Keratinocyte (primary cell): Measurements from ENCODE around the gene C12orf75. TPM values are rescaled to one million over a fixed set of nuclear protein-coding genes. Genes with fewer than 3 reads are reported as not detected.

Experiments
- DNase-seq: peaks from one replicate; pipeline ENCODE4 v3.0.0-alpha.2; 2011; ENCODE audit warnings: low read depth, missing footprints, low spot score
- FAIRE-seq: peaks from 2 replicates; lab custom pipeline; 2011; peaks lifted over from hg19 to GRCh38; lab: Jason Lieb, UNC
- H2AFZ ChIP-seq: 2 replicates; pipeline ENCODE4 v1.6.0; 2012; ENCODE audit warnings: low read length, control low read depth, inconsistent platforms; ENCODE audit not compliant: control insufficient read depth
- H3K27ac ChIP-seq: 2 replicates; pipeline ENCODE4 v1.5.1; 2011; ENCODE audit warnings: low read length; ENCODE audit not compliant: control insufficient read depth, insufficient read depth
- H3K27me3 ChIP-seq: 3 replicates; pipeline ENCODE4 v1.6.0; 2011; ENCODE audit warnings: low read length; ENCODE audit not compliant: control insufficient read depth, insufficient read depth; ENCODE audit errors: extremely low read depth
- H3K36me3 ChIP-seq, 2 experiments: 2 replicates in 1 of 2; 3 replicates in 1 of 2; pipeline ENCODE4 v1.5.1; 2011; ENCODE audit warnings: low read length in 2 of 2, mild to moderate bottlenecking in 1 of 2; ENCODE audit not compliant: control insufficient read depth in 2 of 2, insufficient read depth in 2 of 2; ENCODE audit errors: extremely low read depth in 1 of 2
- H3K4me1 ChIP-seq: 3 replicates; pipeline ENCODE4 v1.5.1; 2011; ENCODE audit warnings: low read length; ENCODE audit not compliant: control insufficient read depth, insufficient read depth; ENCODE audit errors: extremely low read depth
- H3K4me2 ChIP-seq: 3 replicates; pipeline ENCODE4 v1.6.0; 2011; ENCODE audit warnings: low read depth, low read length; ENCODE audit not compliant: control insufficient read depth, insufficient read depth; ENCODE audit errors: extremely low read depth
- H3K4me3 ChIP-seq, 3 experiments: fragments of 200-600 bp in 1 of 3; sonication (generic) in 1 of 3; 2 replicates in 2 of 3; 3 replicates in 1 of 3; pipeline ENCODE4 v1.5.1; 2011 to 2016; ENCODE audit warnings: low read length in 3 of 3, mild to moderate bottlenecking in 3 of 3, control low read depth in 2 of 3, inconsistent platforms in 1 of 3, low read depth in 1 of 3, mixed read lengths in 1 of 3, mixed run types in 1 of 3, moderate library complexity in 1 of 3; ENCODE audit not compliant: control insufficient read depth in 2 of 3, insufficient read depth in 2 of 3; ENCODE audit errors: extremely low read depth in 1 of 3
- H3K79me2 ChIP-seq: 2 replicates; pipeline ENCODE4 v1.6.0; 2012; ENCODE audit warnings: low read length; ENCODE audit not compliant: control insufficient read depth, insufficient read depth
- H3K9ac ChIP-seq: 3 replicates; pipeline ENCODE4 v1.6.0; 2011; ENCODE audit warnings: low read length; ENCODE audit not compliant: control insufficient read depth, insufficient read depth; ENCODE audit errors: extremely low read depth
- H3K9me1 ChIP-seq: 3 replicates; pipeline ENCODE4 v1.6.0; 2011; ENCODE audit warnings: low read length; ENCODE audit not compliant: control insufficient read depth, insufficient read depth; ENCODE audit errors: extremely low read depth
- H3K9me3 ChIP-seq: 2 replicates; pipeline ENCODE4 v1.5.1; 2012; ENCODE audit warnings: low read depth, low read length; ENCODE audit not compliant: control insufficient read depth
- H4K20me1 ChIP-seq: 3 replicates; pipeline ENCODE4 v1.6.0; 2011; ENCODE audit warnings: low read length; ENCODE audit not compliant: control insufficient read depth, insufficient read depth; ENCODE audit errors: extremely low read depth
- CTCF ChIP-seq, 3 experiments: IDR thresholded peaks in 1 of 3; conservative IDR thresholded peaks in 1 of 3; optimal IDR thresholded peaks in 1 of 3; 2 replicates in 2 of 3; 3 replicates in 1 of 3; pipeline versions ENCODE3 to v1.5.1; 2011; ENCODE audit warnings: low read length in 3 of 3, mild to moderate bottlenecking in 3 of 3, moderate library complexity in 2 of 3, control low read depth in 1 of 3, inconsistent platforms in 1 of 3; ENCODE audit not compliant: insufficient read depth in 2 of 3; ENCODE audit errors: extremely low read depth in 1 of 3
- EZH2 ChIP-seq: IDR thresholded peaks from one replicate; pipeline ENCODE4 v1.6.1; 2012; ENCODE audit warnings: inconsistent platforms, mild to moderate bottlenecking, low read length, moderate library complexity
- dilution Hi-C: fragments of 300-500 bp; cut with MboI; formaldehyde crosslinking; loops from one replicate; pipeline ENCODE4 v1.7.0; 2020; ENCODE audit warnings: low sequenced_read_pairs; ENCODE audit not compliant: extremely low pct_ligation_motif_present
- polyA plus RNA-seq, 5 experiments: library from polyadenylated mRNA; depleted of rRNA in 3 of 5; stranded (reverse) in 3 of 5; stranded (forward) in 1 of 5; unstranded in 1 of 5; fragments of >200 nt; gene quantifications; 1 replicate in 1 of 5; 2 replicates in 3 of 5; 3 replicates in 1 of 5; pipeline versions ENCODE4 v1.2.1 to v1.2.3, GENCODE V29; 2011 to 2012; ENCODE audit warnings: missing spikeins in 2 of 5, low read depth in 1 of 5, low replicate concordance in 1 of 5

Gene C12orf75
- polyA plus RNA-seq, 1 donor (not counting 4 experiments of a cell fraction or from before 2014, with no cell fraction given): 160 TPM

GRCh38 chr12:105337391-105337790, 6.9 kb downstream of the C12orf75 start:
- no peak for TF ChIP-seq EZH2
- no peak for TF ChIP-seq CTCF (optimal IDR thresholded peaks at IDR 0.05 in 1 of 3, IDR thresholded peaks at IDR 0.05 in 1 of 3, conservative IDR thresholded peaks at IDR 0.05 in 1 of 3; ENCODE audit: extremely low read depth in 1 of 3, insufficient read depth in 2 of 3, low read length in 3 of 3)
- Histone ChIP-seq H3K4me1 (peaks cover 20% of the 10 kb centered on the region), H3K79me2 (peaks cover 70% of the 10 kb centered on the region), H3K9me3 (peaks cover 2% of the 10 kb centered on the region), H3K27me3 (no peaks in the 10 kb centered on the region), H3K36me3 (peaks cover 0 to 3% of the 10 kb centered on the region in 2 experiments), H3K4me2 (no peak overlapping the region), H3K9ac (no peak overlapping the region), H2AFZ (no peak overlapping the region), H3K27ac (no peak overlapping the region), H3K4me3 (no peak overlapping the region), H4K20me1 (no peaks in the 10 kb centered on the region), H3K9me1 (no peaks in the 10 kb centered on the region)
- no peak for FAIRE-seq
- no peak for DNase-seq
- dilution Hi-C loops: no loop called here

- Histone ChIP-seq H3K4me2 (no peak overlapping the region), H3K4me1 (peaks cover 9% of the 10 kb centered on the region), H3K36me3 (peaks cover 0 to 5% of the 10 kb centered on the region in 2 experiments), H2AFZ (no peak overlapping the region), H3K9me1 (no peaks in the 10 kb centered on the region), H3K9ac (no peak overlapping the region), H3K9me3 (peaks cover 2% of the 10 kb centered on the region), H4K20me1 (no peaks in the 10 kb centered on the region), H3K27me3 (no peaks in the 10 kb centered on the region), H3K27ac (no peak overlapping the region), H3K79me2 (peaks cover 73% of the 10 kb centered on the region), H3K4me3 (no peak overlapping the region)
- FAIRE-seq (no peak), DNase-seq (no peak)
- dilution Hi-C loops: no loop called here
- no peak for TF ChIP-seq CTCF (optimal IDR thresholded peaks at IDR 0.05 in 1 of 3, IDR thresholded peaks at IDR 0.05 in 1 of 3, conservative IDR thresholded peaks at IDR 0.05 in 1 of 3; ENCODE audit: extremely low read depth in 1 of 3, insufficient read depth in 2 of 3, low read length in 3 of 3)
- no peak for TF ChIP-seq EZH2
Observed at GRCh38 chr12:105338966-105339365, 8.5 kb downstream of the C12orf75 start.
